ENCODE results near the gene MRFAP1L1. TPM values are rescaled to one million over a fixed set of nuclear protein-coding genes. Genes with fewer than 3 reads are reported as not detected.
A peak's percentile ranks its signal among the peaks of the same experiment; 100 is the strongest.

The MRFAP1L1 gene
- total and polyA plus RNA-seq, 2 donors (not counting 3 experiments of a cell fraction or from before 2014, with no cell fraction given), result 28.7 to 42.0 TPM

DNA sequence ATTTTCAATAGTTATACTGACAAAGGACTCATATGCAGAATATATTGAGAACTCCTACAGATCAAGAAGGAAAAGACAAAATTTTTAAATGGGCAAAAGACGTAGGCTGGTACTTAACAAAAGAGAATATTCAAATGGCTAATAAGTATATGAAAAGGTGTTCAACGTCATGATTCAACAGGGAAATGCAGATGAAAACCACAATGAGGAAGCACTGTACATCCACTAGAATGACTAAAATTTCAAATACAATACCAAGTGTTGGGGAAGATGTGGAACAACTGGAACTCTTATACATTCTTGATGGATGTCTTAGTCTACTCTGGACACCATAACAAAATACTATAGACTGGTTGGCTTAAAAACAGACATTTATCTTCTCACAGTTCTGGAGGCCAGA lies 1.3 kb upstream of the MRFAP1L1 start:
- no TSS peak for BruUV-seq (replicated peaks)

DNA sequence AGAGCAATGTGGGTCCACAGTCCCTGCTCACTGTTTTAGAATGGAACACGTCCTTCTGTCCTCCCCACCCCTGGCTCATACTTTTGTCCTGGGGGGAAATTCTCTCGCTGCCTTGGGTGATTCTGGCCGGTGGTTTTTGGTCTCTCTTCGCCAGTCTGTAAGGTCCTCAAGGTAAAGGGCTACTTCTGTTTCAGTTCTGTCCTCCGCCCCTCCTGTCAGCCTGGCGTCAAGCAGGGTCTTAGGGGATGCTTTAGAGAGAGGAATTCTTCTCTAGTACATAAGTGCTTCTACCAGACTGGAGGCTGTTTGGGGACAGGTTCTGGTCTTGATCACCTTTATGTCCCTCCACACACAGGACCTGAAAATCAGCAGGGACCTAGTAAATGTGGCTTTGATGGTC lies 617 bp upstream of the MRFAP1L1 start:
- Histone ChIP-seq H4K20me1 (replicated peaks; ENCODE audit: control insufficient read depth, extremely low read depth, insufficient read depth, low read length) (no peaks in the 10 kb centered on the region), H3K9ac (replicated peaks; ENCODE audit: extremely low read depth, insufficient read depth, low read length) (peak overlapping the region; percentile 83), H3K9me3 (replicated peaks; ENCODE audit: control insufficient read depth, insufficient read depth, low read length) (no peaks in the 10 kb centered on the region), H3K27me3 (ENCODE audit: control insufficient read depth in 2 of 2, insufficient read depth in 2 of 2, low read length in 2 of 2) (peaks cover 4 to 7% of the 10 kb centered on the region in 2 experiments), H2AFZ (ENCODE audit: low read depth, low read length) (peak overlapping the region; percentile 89), H3K36me3 (ENCODE audit: control insufficient read depth in 2 of 2, extremely low read depth in 1 of 2, insufficient read depth in 2 of 2, low read length in 2 of 2) (no peaks in the 10 kb centered on the region), H3K79me2 (ENCODE audit: control insufficient read depth, insufficient read depth, low read length) (peaks cover 40% of the 10 kb centered on the region), H3K27ac (ENCODE audit: insufficient read depth, low read depth, low read length) (no peak overlapping the region), H3K9me1 (replicated peaks; ENCODE audit: control insufficient read depth, extremely low read depth, insufficient read depth, low read length) (no peaks in the 10 kb centered on the region), H3K4me3 (replicated peaks in 1 of 3; ENCODE audit: insufficient read depth in 1 of 3, low read depth in 1 of 3, low read length in 3 of 3) (peak overlapping the region; percentile 63 to 81 (median 71)), H3K4me2 (ENCODE audit: insufficient read depth, low read length) (peak overlapping the region; percentile 86), H3K4me1 (ENCODE audit: control insufficient read depth, extremely low read depth, insufficient read depth, low read length) (peaks cover 13% of the 10 kb centered on the region)
- dilution Hi-C loops (cut with MboI; ENCODE audit: extremely low pct_ligation_motif_present, low sequenced_read_pairs) (no loop called here), intact Hi-C loops (cut with micrococcal nuclease) (no loop called here)
- TF ChIP-seq MYC (IDR thresholded peaks at IDR 0.05; ENCODE audit: low read depth, low read length) (no peak), POLR2AphosphoS5 (IDR thresholded peaks at IDR 0.05; ENCODE audit: insufficient read depth, low read depth, low read length) (no peak), JUN (IDR thresholded peaks at IDR 0.05; ENCODE audit: borderline replicate concordance, insufficient read depth, insufficient read length, low read depth) (no peak), POLR2A (IDR thresholded peaks at IDR 0.05; ENCODE audit: low read depth, low read length) (no peak)
- TF ChIP-seq, protein P1, sequence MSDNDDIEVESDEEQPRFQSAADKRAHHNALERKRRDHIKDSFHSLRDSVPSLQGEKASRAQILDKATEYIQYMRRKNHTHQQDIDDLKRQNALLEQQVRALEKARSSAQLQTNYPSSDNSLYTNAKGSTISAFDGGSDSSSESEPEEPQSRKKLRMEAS (IDR thresholded peaks at IDR 0.05; ENCODE audit: insufficient read depth, insufficient read length), result no peak
- no TSS peak for BruUV-seq (replicated peaks)
- CTCF ChIA-PET, result interaction anchor here (1.0 to 1.5 kb wide), 6 partner anchors 9 to 459 kb away, joined by 3 to 5 read pairs (median 3); no protein-coding TSS in a partner anchor
- FAIRE-seq (peak; percentile 8), DNase-seq (ENCODE audit: low read depth, low spot score) (peak; percentile 9)
- POLR2A ChIA-PET, result interaction anchor here (1.5 kb wide), 1 partner anchor 70 kb away, joined by 4 read pairs; the partner anchor contains the start of gene MRFAP1

More for the DNA sequence above, 1.3 kb upstream of the MRFAP1L1 start:
- ChIA-PET POLR2A (no interaction called here), CTCF (no interaction called here)
- no peak for FAIRE-seq
- Histone ChIP-seq H2AFZ (ENCODE audit: low read depth, low read length) (no peak overlapping the region), H3K36me3 (ENCODE audit: control insufficient read depth in 2 of 2, extremely low read depth in 1 of 2, insufficient read depth in 2 of 2, low read length in 2 of 2) (no peaks in the 10 kb centered on the region), H3K9me3 (replicated peaks; ENCODE audit: control insufficient read depth, insufficient read depth, low read length) (no peaks in the 10 kb centered on the region), H3K27ac (ENCODE audit: insufficient read depth, low read depth, low read length) (no peak overlapping the region), H4K20me1 (replicated peaks; ENCODE audit: control insufficient read depth, extremely low read depth, insufficient read depth, low read length) (no peaks in the 10 kb centered on the region), H3K4me2 (ENCODE audit: insufficient read depth, low read length) (no peak overlapping the region), H3K9ac (replicated peaks; ENCODE audit: extremely low read depth, insufficient read depth, low read length) (no peak overlapping the region), H3K79me2 (ENCODE audit: control insufficient read depth, insufficient read depth, low read length) (peaks cover 34% of the 10 kb centered on the region), H3K9me1 (replicated peaks; ENCODE audit: control insufficient read depth, extremely low read depth, insufficient read depth, low read length) (no peaks in the 10 kb centered on the region), H3K27me3 (ENCODE audit: control insufficient read depth in 2 of 2, insufficient read depth in 2 of 2, low read length in 2 of 2) (peaks cover 4 to 7% of the 10 kb centered on the region in 2 experiments), H3K4me3 (replicated peaks in 1 of 3; ENCODE audit: insufficient read depth in 1 of 3, low read depth in 1 of 3, low read length in 3 of 3) (no peak overlapping the region), H3K4me1 (ENCODE audit: control insufficient read depth, extremely low read depth, insufficient read depth, low read length) (peaks cover 13% of the 10 kb centered on the region)
- dilution Hi-C loops (cut with MboI; ENCODE audit: extremely low pct_ligation_motif_present, low sequenced_read_pairs) (no loop called here), intact Hi-C loops (cut with micrococcal nuclease) (no loop called here)
- no peak for DNase-seq (ENCODE audit: low read depth, low spot score)
- no peak for TF ChIP-seq MYC (IDR thresholded peaks at IDR 0.05; ENCODE audit: low read depth, low read length)
- TF ChIP-seq GATA2 (IDR thresholded peaks at IDR 0.05; ENCODE audit: insufficient read depth, insufficient read length, low read depth, low read length), result no peak
- TF ChIP-seq, protein P2, sequence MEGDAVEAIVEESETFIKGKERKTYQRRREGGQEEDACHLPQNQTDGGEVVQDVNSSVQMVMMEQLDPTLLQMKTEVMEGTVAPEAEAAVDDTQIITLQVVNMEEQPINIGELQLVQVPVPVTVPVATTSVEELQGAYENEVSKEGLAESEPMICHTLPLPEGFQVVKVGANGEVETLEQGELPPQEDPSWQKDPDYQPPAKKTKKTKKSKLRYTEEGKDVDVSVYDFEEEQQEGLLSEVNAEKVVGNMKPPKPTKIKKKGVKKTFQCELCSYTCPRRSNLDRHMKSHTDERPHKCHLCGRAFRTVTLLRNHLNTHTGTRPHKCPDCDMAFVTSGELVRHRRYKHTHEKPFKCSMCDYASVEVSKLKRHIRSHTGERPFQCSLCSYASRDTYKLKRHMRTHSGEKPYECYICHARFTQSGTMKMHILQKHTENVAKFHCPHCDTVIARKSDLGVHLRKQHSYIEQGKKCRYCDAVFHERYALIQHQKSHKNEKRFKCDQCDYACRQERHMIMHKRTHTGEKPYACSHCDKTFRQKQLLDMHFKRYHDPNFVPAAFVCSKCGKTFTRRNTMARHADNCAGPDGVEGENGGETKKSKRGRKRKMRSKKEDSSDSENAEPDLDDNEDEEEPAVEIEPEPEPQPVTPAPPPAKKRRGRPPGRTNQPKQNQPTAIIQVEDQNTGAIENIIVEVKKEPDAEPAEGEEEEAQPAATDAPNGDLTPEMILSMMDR (IDR thresholded peaks at IDR 0.05; ENCODE audit: extremely low read depth in 1 of 2, insufficient read depth in 1 of 2, low read depth in 1 of 2, low read length in 2 of 2), result no peak
- TF ChIP-seq FOS (IDR thresholded peaks at IDR 0.05; ENCODE audit: borderline replicate concordance, insufficient read depth, low read length), result no peak

All from endothelial cell of umbilical vein (primary cell).